GM18870 (cell line): Measurements from ENCODE around the gene VIT.
"Not testable (repeated sequence)": the region's sequence is repeated elsewhere in the genome, so short reads cannot be mapped to it uniquely, and the experiment has no call there.

ENCODE experiments used
- ATAC-seq: cut with Tn5 transposase; IDR thresholded peaks from one replicate; pipeline ENCODE4 v1.9.1; 2021; ENCODE audit warnings: moderate library complexity; ENCODE audit not compliant: unreplicated experiment

Gene VIT

DNA sequence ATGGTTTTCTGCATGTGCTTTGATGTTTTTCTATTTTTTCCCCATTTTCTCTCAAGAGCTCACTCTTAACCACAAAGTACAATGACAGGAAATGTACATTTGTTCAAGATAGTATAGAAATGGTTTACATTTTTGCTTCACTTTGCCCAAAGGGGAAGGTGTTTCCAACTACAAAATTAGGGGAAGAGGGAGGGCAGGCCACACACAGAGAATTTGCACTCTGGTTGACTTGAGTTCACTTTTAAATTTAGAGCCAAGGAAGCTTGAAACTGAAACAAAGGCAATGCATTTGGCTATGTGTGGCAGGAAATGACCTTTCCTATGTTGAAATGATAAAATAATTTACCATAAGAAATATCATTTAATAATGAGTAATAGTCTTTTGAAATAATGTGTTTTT lies 19.1 kb upstream of the VIT start:
- no peak for ATAC-seq

DNA sequence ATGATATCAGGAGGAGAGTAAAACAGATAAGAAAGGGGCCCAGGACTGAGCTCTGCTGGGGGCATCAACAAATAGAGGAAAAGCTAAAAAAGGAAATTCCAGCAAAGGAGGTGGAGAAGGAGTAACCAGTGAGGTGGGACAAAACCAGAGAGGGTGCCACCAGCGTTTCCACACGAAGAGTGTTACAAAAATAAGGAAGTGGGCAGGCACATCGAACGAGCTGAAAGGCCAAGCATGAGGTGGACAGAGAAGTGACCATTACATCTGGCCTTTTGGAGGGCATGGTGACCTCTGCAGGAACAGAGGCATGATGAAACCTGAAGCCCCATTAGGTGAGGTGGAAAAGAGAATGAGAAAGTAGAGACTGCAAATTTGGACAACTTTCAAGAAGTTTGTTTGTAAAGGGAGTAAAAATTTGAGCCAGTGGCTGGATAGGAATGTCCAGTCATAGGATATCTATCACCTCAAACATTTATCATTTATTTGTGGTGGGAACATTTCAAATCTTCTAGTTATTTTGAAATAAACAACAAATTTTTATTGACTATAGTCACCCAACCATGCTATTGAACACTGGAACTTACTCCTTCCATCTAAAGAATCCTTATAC lies 18.4 kb upstream of the VIT start:
- ATAC-seq: no peak

DNA sequence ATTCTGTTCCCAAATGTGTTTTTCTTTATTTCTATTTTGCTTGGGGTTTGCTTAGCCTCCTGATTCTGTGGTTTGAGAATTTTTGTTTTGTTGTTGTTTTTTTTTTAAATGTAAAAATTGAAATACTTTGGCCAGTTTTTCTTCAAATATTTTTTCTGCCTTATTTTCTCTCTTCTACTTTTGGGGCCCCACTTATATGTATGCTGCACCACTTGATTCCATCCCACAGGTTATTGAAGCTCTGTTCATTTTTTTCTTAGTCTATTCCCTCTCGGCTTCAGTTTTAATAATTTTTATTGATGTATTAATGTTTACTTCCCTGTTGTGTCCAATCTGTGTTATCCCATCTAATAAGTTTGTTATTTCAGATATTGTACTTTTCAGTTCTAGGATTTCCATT lies 17.7 kb upstream of the VIT start:
- no peak for ATAC-seq

DNA sequence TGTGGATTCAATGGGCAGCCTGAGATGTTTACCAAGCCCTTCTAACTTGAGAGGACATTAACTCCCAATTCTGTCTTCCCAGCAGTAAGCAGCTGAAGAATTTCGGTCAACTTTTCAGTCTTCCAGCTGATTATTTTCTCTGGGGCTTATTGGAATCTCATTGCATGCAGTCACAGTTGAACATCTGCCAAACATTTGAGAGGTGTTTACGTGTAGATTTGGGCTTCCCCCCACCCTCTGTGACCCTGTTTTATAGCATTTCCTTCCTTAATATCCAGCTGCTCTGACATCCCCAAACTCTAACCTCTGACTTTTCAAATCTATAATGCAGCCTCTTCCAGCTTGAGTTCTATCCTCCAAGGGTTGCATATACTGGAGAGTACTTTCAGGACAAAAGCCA lies 16.5 kb upstream of the VIT start:
- ATAC-seq: no peak

DNA sequence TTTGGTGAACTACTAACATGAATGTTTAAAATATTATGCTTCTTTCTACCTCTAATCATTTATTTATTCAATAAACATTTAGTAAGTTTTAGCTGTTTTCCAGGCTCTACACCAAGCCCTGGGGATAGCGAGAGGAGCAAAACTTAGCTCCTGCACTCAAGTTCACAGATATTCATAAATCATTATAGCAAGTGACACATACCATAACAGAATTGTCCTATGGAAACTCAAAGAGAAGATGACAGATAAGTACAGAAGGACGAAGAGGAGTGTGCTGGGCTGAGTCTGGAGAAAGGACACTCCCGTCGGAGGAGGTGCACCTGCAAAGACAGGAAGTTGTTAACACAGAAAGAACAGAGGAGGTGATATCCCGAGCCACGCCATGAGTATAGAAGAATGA lies 13.9 kb upstream of the VIT start:
- ATAC-seq: no peak

DNA sequence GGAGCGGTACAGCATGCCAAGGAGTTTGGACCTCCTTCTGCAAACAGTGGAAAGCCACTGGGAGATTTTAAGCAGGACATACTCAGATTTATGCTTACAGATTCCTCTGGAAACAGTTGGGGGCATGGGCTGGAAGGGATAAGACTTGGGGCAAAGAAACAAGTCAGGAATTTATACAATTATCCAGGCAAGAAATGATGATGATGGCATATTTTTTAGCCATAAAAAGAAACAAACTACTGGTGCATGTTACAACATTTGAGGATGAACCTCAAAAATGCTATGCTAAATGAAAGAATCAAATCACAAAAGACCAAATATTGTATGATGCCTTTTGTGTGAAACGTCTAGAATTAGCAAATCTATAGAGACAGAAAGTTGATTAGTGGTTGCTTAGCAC lies 13.5 kb upstream of the VIT start:
- ATAC-seq: no peak

DNA sequence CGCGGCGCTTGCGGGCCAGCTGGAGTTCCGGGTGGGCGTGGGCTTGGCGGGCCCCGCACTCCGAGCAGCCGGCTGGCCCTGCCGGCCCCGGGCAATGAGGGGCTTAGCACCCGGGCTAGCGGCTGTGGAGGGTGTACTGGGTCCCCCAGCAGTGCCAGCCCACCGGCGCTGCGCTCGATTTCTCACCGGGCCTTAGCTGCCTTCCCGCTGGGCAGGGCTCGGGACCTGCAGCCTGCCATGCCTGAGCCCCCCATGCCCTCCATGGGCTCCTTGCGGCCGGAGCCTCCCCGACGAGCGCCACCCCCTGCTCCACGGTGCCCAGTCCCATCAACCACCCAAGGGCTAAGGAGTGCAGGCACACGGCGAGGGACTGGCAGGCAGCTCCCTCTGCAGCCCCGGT lies 8.2 kb upstream of the VIT start:
- ATAC-seq: not testable (repeated sequence)

DNA sequence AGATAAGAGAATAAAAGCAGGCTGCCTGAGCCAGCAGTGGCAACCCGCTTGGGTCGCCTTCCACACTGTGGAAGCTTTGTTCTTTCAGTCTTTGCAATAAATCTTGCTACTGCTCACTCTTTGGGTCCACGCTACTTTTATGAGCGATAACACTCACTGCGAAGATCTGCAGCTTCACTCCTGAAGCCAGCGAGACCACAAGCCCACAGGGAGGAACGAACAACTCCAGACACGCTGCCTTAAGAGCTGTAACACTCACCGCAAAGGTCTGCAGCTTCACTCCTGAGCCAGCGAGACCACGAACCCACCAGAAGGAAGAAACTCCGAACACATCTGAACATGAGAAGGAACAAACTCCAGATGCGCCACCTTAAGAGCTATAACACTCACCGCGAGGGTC lies 7.5 kb upstream of the VIT start:
- ATAC-seq: not testable (repeated sequence)

DNA sequence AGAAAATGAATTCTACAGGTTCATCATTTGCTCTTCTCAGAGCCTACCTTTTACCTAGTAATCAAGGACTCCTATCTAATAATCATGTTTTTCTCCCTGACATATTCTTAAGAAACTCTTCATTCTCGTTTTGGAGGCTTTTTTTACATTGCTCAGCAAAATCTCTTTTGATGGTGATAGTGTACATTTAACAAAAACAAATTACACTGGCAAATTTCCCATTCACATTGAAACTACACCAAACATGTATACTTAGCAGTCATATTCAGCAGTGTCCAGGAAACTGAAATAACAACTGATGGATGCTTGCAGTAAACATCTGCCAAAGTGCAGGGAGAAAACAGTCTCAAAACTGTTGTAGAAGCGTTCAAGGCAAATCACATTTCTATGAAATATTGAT lies 4.4 kb upstream of the VIT start:
- no peak for ATAC-seq

DNA sequence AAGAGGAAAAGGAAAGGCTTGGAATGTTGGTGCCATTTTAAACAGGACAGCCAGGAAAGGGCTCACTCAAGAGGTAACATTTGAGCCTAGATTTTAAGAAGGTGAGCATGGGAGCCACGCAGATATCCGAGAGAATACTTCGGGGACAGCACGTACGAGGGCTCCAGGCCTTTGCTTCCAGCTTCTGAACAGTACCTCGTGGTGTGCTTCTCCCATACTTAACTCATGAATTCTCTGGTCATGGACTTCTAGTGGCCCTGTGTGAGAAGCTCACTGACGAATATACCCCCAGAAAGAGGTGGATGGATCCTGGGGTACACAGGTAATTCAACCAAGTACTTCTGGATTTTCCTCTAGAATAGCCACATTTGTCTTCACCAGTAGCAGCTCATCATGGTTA lies 2.7 kb upstream of the VIT start:
- ATAC-seq: no peak

DNA sequence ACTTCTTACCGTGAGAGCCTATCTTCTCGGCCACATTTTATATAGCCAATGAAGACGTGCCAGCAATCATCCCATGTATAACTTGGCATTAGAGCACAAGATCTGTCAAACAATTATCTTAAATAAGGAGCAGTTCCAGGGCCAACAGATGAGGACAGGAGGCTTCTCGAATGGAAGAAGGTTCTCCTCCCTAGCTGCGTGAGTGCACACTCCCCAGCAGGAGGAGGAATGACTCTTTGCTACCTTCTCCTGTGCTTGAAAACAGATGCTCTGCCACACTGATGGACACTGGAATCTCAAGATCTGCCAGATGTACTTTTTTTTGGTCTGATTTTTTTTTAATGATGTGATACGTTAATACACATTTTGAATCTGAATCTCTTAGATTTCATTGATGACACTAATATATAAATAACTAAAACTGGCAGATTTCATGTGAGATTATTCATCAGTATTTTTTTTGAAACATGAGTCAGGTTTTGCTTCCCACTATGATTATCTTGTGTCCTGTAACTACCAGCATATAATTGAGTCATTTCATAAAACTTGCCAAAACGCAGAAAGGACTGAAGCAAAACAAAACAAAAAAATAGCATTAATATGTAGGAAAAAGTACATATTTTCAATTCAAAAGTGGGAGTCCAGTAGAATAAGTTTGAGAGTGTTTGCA lies 626 bp upstream of the VIT start:
- ATAC-seq: no peak

DNA sequence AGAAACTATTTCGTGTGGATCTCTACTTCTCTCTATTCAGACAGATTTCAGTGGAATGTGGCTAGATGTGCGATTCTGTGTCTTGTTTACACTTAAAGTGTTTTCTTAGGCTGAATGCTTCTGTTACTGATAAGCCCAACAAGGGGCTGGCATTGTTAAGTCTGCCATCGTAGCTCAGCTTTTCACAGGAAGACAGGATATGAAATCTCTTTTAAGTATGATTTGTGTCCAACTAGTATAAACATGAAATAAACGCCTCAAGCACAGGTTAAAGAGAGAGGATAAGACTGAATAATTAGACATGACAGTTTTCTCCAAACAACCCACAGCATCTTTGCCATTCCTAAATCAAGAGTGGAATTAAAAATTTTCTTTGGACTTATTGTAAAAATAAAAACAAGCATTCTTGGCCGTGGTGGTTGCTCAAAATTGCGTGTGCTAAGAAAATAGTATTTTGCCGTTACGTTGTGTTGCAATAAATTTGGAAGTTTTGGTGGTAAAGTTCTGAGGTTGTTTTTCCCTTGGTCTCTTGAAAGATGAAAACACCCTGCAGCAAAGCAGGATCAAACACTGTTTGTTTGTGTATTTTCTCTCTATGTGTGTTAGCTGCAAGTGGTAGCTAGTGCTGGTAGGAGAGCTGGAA lies 1.0 kb downstream of the VIT start:
- ATAC-seq: no peak

DNA sequence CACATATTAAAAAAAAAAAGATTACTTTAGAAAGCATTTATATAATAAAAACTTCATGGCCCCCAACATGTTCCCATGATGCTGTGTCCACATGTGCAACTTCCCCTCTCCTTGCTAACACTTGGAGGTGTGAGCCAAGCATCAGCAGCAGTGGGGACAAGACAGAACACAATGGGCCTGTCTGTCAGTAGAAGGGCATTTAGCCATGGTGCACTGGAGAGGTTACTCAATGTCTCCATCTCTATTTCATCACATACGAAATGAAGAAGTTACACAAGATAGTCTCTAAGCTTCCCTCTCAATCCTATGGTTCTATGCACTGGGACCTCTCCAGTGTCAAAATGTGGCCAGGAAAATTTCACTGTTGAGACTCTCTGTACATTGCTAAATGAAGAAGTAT lies 2.5 kb downstream of the VIT start:
- ATAC-seq: no peak

DNA sequence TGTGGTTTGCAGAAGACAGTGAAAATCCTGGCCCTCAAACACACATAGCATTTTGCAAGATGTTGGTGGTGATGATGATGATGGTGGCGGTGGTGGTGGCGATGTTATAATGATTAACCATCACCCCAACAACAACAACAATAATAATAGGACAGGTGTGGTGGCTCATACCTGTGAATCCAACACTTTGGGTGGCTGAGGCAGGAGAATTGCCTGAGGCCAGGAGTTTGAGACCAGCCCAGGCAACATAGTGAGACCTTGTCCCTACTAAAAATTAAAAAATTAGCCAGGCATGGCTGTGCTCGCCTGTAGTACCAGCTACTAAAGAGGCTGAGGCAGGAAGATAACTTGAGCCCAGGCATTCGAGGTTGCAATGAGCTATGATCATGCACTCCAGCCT lies 3.8 kb downstream of the VIT start:
- no peak for ATAC-seq

DNA sequence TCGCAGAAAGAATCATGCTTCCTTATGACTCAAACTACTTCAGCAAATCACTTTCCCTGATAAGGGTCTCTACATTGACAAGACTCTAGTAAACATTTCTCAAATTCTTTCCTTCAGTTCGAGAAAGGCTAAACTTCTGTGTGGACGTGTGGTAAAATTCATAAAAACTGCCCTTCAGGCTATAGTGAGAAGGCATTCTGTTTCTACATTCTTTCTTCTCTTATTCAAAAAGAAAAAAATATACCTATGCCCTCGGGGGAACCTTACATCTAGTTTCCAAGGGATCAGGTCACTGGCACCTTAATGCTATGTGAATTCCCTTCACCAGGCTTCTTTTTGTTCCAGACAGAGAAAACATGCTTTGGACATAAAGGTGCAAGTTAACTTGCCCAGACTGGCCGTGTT lies 4.9 kb downstream of the VIT start:
- ATAC-seq: no peak

DNA sequence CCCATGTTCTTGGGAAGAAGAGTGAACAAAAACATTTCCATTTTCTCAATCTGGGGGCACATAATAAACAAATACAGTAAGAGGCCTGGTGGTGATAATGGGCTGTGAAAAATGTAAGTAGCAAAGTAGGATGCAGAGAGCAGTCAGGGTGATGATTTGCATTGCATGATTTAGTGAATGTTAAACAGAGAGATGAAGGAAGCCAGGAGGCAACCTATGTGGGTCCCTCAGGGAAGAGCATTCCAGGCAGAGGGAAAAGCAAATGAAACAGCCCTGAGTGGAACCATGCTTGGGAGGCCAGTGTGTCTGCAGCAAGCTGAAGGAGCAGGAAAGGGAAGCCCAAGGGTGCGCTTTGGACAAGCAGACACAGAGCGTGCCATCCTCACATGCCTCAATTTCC lies 5.4 kb downstream of the VIT start:
- no peak for ATAC-seq

DNA sequence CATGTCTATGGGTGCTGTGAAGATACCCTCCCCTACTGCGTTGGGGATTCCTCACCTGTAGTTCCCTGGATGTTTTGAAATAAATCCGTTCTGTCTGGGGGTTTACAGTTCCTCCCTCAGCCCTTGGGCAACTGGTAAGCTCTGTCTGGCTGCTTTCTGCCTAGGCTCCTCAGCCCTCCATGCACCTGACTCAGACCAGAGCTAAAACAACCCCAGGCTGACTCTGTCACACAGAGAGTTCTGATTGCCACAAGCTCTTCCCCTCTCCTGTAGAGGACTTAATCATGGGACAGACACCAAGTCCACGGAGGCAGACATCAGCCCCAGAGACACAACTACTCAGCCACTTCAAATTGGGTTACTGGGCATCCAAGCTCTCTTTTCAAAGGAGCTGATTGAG lies 6.3 kb downstream of the VIT start:
- no peak for ATAC-seq

DNA sequence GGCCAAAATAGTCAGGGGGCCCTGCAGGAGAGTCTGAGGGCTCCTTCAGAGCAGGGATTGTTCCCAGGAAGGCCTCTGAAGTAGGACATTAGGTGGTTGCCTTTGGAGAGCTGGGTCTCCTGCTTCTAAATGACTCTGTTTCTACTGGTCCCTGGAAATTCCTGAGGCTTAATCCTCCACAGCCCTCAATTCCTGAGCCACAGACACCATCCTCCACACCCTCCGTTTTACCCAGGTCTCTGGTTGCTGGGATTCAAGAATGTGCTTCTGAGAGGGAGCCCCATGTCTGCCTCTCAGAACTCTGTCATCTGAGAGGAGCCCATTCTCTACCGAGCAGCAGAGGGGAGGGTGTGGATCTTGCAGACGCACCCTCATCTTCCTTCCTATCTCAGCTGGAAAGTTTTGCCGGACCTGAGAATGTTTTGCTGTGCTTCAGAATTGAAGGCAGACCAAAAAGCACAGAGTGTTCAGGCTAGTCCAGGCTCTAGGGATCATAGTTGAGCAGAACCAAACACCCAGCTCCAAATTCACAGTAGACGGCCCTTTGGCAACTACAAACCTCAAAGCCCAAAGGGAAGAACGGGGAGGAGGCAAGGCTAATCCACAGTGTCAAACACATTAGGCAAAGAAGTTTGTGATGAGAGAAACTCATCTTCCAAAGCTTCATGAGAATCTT lies 8.1 kb downstream of the VIT start:
- no peak for ATAC-seq

DNA sequence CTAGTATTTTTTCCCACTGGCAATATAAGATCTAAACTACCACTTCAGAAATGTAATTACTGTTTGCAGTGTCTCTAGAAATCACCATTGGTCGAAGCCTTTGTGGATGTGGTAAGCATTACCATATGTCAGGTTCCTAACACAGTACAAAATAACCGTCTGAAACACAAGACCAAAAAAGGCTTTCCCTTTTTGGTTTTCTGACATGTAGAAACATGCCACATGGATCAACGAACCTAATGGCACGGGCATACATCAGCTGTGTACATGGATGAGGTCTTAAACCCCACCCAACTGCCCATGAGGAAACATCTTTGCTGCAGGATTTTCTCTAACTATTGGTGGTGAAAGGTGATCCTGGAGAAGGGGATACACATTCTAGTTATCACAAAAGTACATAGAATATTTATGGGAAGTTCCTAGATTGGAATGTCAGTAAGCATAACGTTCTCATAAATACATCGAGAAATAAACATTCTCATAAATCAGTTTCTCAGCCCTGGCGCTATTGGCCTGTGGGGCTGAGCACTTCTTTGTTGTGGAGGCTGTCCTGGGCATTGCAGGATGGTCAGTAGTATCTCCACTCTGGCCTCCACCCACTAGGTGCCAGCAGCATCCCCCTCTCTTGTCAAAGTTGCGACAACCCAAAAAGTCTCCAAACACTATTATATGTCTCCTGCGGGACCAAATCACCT lies 9.0 kb downstream of the VIT start:
- no peak for ATAC-seq

DNA sequence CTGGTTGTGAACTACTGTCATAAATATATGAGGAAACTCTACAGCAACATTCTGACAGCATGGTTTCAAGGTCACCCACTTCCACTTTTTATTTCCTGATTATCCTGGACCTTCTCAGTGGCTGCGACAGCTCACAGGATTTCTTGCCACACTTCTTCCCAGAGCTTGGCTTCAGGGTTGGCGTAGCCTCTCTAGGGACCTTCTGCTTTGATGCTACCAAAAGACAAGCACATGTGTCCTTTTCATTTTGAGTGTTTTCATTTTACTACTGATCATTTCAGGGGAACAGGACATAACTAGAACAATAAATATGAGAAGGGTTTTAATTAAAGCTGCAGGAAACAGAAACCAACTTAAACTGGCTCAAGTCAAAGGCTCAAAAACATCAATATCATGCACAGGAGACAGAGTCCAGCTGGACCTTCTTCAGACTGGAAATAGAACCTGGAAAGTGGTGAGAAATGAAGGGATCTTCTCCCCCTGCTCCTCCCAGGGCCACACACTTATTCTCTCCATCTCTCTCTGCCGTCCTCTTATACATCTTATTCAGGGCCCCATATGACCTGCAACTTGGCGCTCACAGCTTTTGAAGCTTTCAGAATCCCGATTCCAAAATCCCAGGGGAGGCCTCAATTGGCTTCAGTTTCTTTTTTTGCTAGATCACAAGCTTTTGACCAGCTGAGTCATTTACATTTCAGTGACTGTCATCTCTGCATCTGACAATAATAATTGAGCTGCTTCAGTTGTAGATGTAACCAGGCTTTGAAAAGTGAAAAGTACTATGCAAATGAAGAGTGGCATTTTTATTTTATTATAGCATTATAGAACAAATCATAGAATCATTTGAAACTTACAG lies 9.7 kb downstream of the VIT start:
- no peak for ATAC-seq

DNA sequence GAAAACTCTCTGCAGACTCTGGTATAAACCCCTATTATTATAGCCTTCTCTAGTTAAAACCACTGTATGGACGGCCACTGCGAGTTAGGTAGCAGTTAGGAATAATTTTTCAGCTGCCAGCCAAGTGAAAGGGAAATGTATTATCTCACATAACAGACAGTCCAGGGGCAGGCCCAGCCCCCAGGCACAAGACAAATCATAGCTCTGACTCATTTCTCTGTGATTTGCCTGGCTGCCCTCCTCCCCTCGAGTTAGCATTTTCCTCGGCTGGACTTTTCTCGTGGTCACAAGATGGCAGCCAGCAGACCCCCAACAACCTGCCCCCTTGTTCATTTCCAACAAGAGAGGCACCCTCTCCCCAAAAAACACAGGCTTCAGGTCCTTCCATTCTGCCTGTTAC lies 10.5 kb downstream of the VIT start:
- no peak for ATAC-seq
